SU-DHL-6 (cell line): ENCODE data around the gene SCGN.

Source experiments
- CTCF ChIP-seq: fragments of 200-600 bp; sonication (generic); IDR thresholded peaks from one replicate; pipeline ENCODE4 v1.5.1; 2017; ENCODE audit warnings: antibody characterized with exemption, mild to moderate bottlenecking, low read length, moderate library complexity; ENCODE audit not compliant: insufficient read depth, poor library complexity, severe bottlenecking
- EZH2phosphoT487 ChIP-seq: fragments of 200-600 bp; sonication (generic), shearing (Covaris generic); conservative IDR thresholded peaks from 2 replicates; pipeline ENCODE4 v1.6.1; 2018; ENCODE audit warnings: mild to moderate bottlenecking, antibody characterized with exemption, low read length, moderate library complexity, mixed read lengths

- TF ChIP-seq CTCF (no peak), EZH2phosphoT487 (no peak)
Measured at GRCh38 chr6:25682324-25682723, 30.3 kb downstream of the SCGN start.
